Left lung (tissue), 10 donors: Measurements from ENCODE around the gene RPEL1. TPM values are rescaled to one million over a fixed set of nuclear protein-coding genes. Genes with fewer than 3 reads are reported as not detected.

Experiments used
- ATAC-seq: fragments of 200-7000 bp; cut with Tn5 transposase; one replicate; pipeline ENCODE4 v1.9.1; 2020; ENCODE audit warnings: moderate library complexity
- DNase-seq, 4 donors: peaks; one replicate each; pipeline ENCODE4 v3.0.0-alpha.2; 2013 to 2020
- H3K27ac ChIP-seq, 2 donors: fragments of 200-600 bp; sonication (generic) in 1 of 2; one replicate each; pipeline versions ENCODE4 v1.5.0 to v1.8.0; 2020 to 2021
- H3K27me3 ChIP-seq, 2 donors: fragments of 200-600 bp; sonication (generic) in 1 of 2; one replicate each; pipeline versions ENCODE4 v1.5.0 to v1.8.0; 2020 to 2021
- H3K36me3 ChIP-seq, 2 donors: fragments of 200-600 bp; sonication (generic) in 1 of 2; one replicate each; pipeline versions ENCODE4 v1.5.0 to v1.8.0; 2020 to 2021
- H3K4me1 ChIP-seq, 2 donors: fragments of 200-600 bp; one replicate each; pipeline ENCODE4 v1.8.0; 2021
- H3K4me3 ChIP-seq, 2 donors: fragments of 200-600 bp; sonication (generic) in 1 of 2; one replicate each; pipeline versions ENCODE4 v1.5.0 to v1.8.0; 2020 to 2021; ENCODE audit warnings: mild to moderate bottlenecking in 1 of 2
- H3K9me3 ChIP-seq, 2 donors: fragments of 200-600 bp; sonication (generic) in 1 of 2; one replicate each; pipeline versions ENCODE4 v1.5.0 to v1.8.0; 2020 to 2021
- CTCF ChIP-seq, 2 donors: fragments of 200-600 bp; sonication (generic) in 1 of 2; IDR thresholded peaks; one replicate each; pipeline versions ENCODE4 v1.5.0 to v1.8.0; 2021; ENCODE audit warnings: antibody characterized with exemption in 2 of 2
- intact Hi-C, 2 donors: fragments of 100-400 bp; cut with DNase I; formaldehyde crosslinking; loops; one replicate each; pipeline versions ENCODE4 v1.11.2 to v1.14.2; 2022
- polyA plus RNA-seq, 6 donors: library from polyadenylated mRNA; unstranded; fragments of 120-200 nt; gene quantifications; one replicate each; pipeline ENCODE4 v1.2.1, GENCODE V29; 2013; ENCODE audit not compliant: insufficient read length in 6 of 6
- total RNA-seq, 2 donors: library from RNA; stranded (reverse); fragmentation: NEBNext Ultra II Directional; extraction: Animal tissue kit (Norgen Biotek cat#: 25700); gene quantifications; one replicate each; pipeline ENCODE4 v1.2.1, GENCODE V29; 2021
- donor health status: DM: no; HTN: yes; CAD: no.
- donor health status: DM: no; HTN: no; CAD: no.

The RPEL1 gene
- total and polyA plus RNA-seq, 8 donors, result 0.10 to 0.25 (median 0.13) TPM; not detected in 1

GRCh38 chr10:103259989-103260388 lies 14.3 kb downstream of the RPEL1 start:
- Histone ChIP-seq H3K36me3 (no peaks in the 10 kb centered on the region), H3K27me3 (peaks cover 0 to 23% of the 10 kb centered on the region in 2 donors), H3K27ac (no peak overlapping the region), H3K4me1 (no peaks in the 10 kb centered on the region), H3K4me3 (no peak overlapping the region), H3K9me3 (no peaks in the 10 kb centered on the region)
- intact Hi-C loops, result no loop called here
- no peak for TF ChIP-seq CTCF (IDR thresholded peaks at IDR 0.05)
- no peak for ATAC-seq
- DNase-seq, result no peak

DNA sequence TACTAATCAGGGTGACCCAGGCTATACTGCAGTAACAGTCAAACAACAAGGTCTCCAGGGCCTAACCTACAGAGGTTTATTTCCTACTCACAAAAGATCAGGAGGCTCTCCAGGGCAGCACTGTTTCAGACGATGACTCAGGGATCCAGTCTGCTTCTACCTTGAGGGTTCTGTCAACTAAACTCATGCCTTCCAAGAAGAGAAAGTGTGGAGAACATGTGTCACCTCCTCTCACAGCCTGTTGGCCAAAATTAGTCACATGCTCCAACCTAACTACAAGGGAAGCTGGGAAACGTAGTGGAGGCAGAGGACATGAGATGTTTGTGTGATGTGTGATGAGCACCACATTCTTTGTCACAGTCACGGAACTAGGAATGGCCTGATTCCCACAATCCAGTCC lies 16.5 kb downstream of the RPEL1 start:
- TF ChIP-seq CTCF (IDR thresholded peaks at IDR 0.05), result no peak
- no peaks in the 10 kb centered on the region for H3K36me3 ChIP-seq
- peaks cover 0 to 43% of the 10 kb centered on the region in 2 donors for H3K27me3 ChIP-seq
- H3K9me3 ChIP-seq, result no peaks in the 10 kb centered on the region
- H3K4me1 ChIP-seq, result no peaks in the 10 kb centered on the region
- ATAC-seq (no peak), DNase-seq (no peak)
- H3K27ac ChIP-seq, result no peak overlapping the region
- no peak overlapping the region for H3K4me3 ChIP-seq
- intact Hi-C loops, result no loop called here

DNA sequence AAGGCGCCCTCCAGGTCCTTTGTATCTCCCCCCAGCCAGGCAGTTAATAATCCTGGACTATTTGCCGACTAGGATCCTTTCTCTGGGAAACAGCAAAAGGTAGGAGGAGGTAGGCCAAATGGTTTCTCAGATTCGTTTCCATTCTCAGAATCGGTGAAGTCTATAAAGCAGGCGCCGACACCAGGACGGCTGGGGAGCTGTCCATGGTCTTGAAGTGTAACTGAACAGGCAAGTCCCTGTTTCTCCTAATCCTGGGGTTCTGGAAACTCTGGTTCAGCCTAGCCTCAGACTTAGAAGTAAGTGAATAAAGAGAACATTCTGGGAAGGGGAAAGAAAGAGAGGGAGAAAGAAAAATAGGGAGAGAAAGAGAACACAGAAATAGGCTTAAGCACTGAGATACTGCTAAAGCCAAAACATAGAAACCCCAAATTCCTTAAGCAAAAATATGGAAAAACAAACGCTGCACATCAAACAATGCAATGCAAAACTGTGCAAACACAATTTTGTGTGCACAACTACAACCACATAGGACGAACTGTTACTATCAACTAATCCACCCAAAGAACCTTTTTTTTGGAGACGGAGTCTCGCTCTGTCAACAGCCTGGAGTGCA lies 20.1 kb downstream of the RPEL1 start:
- H3K27ac ChIP-seq, result no peak overlapping the region
- peaks cover 0 to 72% of the 10 kb centered on the region in 2 donors for H3K27me3 ChIP-seq
- H3K36me3 ChIP-seq, result no peaks in the 10 kb centered on the region
- no peaks in the 10 kb centered on the region for H3K9me3 ChIP-seq
- intact Hi-C loops, result no loop called here
- peak; percentile 85 for ATAC-seq
- no peak overlapping the region for H3K4me3 ChIP-seq
- DNase-seq, result peak in 2 of 4 donors; percentile 47 to 82
- H3K4me1 ChIP-seq, result no peaks in the 10 kb centered on the region
- TF ChIP-seq CTCF (IDR thresholded peaks at IDR 0.05), result no peak

GRCh38 chr10:103273041-103273441 lies 27.4 kb downstream of the RPEL1 start:
- ATAC-seq (peak; percentile 73), DNase-seq (no peak)
- H3K4me3 ChIP-seq, result no peak overlapping the region
- intact Hi-C loops, result no loop called here
- H3K4me1 ChIP-seq, result peaks cover 2 to 14% of the 10 kb centered on the region in 2 donors
- peaks cover 22 to 69% of the 10 kb centered on the region in 2 donors for H3K27me3 ChIP-seq
- no peak for TF ChIP-seq CTCF (IDR thresholded peaks at IDR 0.05)
- no peak overlapping the region for H3K27ac ChIP-seq
- no peaks in the 10 kb centered on the region for H3K36me3 ChIP-seq
- no peaks in the 10 kb centered on the region for H3K9me3 ChIP-seq

GRCh38 chr10:103276251-103276895 lies 30.7 kb downstream of the RPEL1 start:
- DNase-seq (no peak), ATAC-seq (no peak)
- H3K27ac ChIP-seq, result no peak overlapping the region
- no peaks in the 10 kb centered on the region for H3K9me3 ChIP-seq
- peaks cover 37 to 77% of the 10 kb centered on the region in 2 donors for H3K27me3 ChIP-seq
- intact Hi-C loops, result no loop called here
- H3K36me3 ChIP-seq, result no peaks in the 10 kb centered on the region
- TF ChIP-seq CTCF (IDR thresholded peaks at IDR 0.05), result no peak
- H3K4me1 ChIP-seq, result peaks cover 2 to 14% of the 10 kb centered on the region in 2 donors
- no peak overlapping the region for H3K4me3 ChIP-seq
